SJCRH30 (cell line): ENCODE results near the gene PGM3. TPM values are rescaled to one million over a fixed set of nuclear protein-coding genes. Genes with fewer than 3 reads are reported as not detected.

Source experiments
- DNase-seq, 2 experiments: peaks; one replicate each; pipeline ENCODE4 v3.0.0-alpha.2; 2015 to 2020
- H3K27ac ChIP-seq: fragments of 250-450 bp; sonication (Bioruptor Pico); 2 replicates; pipeline ENCODE4 v1.5.1; 2020; ENCODE audit warnings: mild to moderate bottlenecking, moderate library complexity
- H3K27me3 ChIP-seq: fragments of 250-450 bp; sonication (Bioruptor Pico); 2 replicates; pipeline ENCODE4 v1.5.1; 2020; ENCODE audit warnings: mild to moderate bottlenecking, moderate library complexity
- H3K36me3 ChIP-seq: fragments of 250-450 bp; sonication (Bioruptor Pico); 2 replicates; pipeline ENCODE4 v1.5.1; 2020; ENCODE audit warnings: mild to moderate bottlenecking, moderate library complexity
- H3K4me1 ChIP-seq: fragments of 250-450 bp; sonication (Bioruptor Pico); 2 replicates; pipeline ENCODE4 v1.5.1; 2020; ENCODE audit warnings: mild to moderate bottlenecking, moderate library complexity
- H3K4me3 ChIP-seq: fragments of 250-450 bp; sonication (Bioruptor Pico); 2 replicates; pipeline ENCODE4 v1.5.1; 2020; ENCODE audit warnings: mild to moderate bottlenecking, moderate library complexity
- H3K9me3 ChIP-seq: fragments of 250-450 bp; sonication (Bioruptor Pico); replicated peaks from 2 replicates; pipeline ENCODE4 v1.5.1; 2020; ENCODE audit warnings: mild to moderate bottlenecking, moderate library complexity
- total RNA-seq: library from RNA; depleted of rRNA; stranded (reverse); fragments of >200 nt; shearing (Covaris generic); gene quantifications from 2 replicates; pipeline ENCODE4 v1.2.3, GENCODE V29; 2014

Gene PGM3
- total RNA-seq, 1 experiment from 2014 or later: 38.2 TPM

DNA sequence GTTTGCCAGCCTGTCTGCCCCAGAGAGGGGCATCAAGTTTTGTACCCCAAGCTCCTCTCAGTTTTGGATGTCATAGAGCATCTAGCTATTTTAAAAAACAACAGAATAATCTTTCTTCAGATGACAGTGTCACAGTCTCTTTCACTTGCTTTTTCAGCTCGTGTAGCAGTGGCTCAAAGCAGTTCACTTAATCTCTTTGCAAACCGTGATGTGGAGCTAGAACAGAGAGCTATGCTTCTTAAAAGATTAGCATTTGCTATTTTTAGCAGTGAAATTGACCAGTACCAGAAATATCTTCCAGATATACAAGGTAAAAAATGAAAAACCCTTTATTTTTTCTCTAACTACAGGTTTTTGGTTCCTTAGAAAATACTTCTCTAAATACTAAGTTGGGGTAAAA is 37.3 kb downstream of the PGM3 start:
- H3K4me3 ChIP-seq: no peak overlapping the region
- DNase-seq: peak in 1 of 2 experiments; percentile 5
- no peak overlapping the region for H3K27ac ChIP-seq
- no peaks in the 10 kb centered on the region for H3K27me3 ChIP-seq
- H3K9me3 ChIP-seq: no peaks in the 10 kb centered on the region
- H3K4me1 ChIP-seq: peaks cover 21% of the 10 kb centered on the region
- peaks cover 5% of the 10 kb centered on the region; the same call in 1 of the 2 replicates for H3K36me3 ChIP-seq

DNA sequence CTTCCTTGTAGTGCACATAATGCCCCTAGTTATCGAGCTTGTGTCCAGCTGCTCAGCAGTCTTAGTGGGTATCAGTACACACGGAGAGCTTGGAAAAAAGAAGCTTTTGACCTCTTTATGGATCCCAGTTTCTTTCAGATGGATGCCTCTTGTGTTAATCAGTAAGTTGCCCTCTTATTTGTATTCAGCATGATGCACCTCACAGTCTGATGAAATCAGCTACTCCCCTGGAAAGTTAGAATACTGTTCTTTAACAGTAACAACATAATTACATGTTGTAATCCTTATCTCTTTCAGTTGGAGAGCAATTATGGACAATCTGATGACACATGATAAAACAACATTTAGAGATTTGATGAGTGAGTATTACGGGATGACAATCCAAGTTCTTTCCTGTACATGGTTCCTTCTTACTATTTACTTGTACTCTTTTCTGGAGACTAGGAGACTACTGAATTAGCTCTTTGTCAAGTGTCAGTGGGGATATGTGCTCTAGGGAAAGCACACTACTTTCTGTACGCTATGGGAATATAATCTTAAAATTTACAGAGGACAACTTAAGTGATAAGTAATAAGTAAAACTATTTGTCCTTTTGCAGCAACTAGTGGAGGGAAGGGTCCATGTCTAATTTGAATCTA is 39.1 kb downstream of the PGM3 start:
- no peak for DNase-seq
- Histone ChIP-seq H3K36me3 (peaks cover 3% of the 10 kb centered on the region; the same call in 1 of the 2 replicates), H3K27ac (no peak overlapping the region), H3K4me3 (no peak overlapping the region), H3K27me3 (no peaks in the 10 kb centered on the region), H3K4me1 (peaks cover 6% of the 10 kb centered on the region; the same call in 1 of the 2 replicates), H3K9me3 (no peaks in the 10 kb centered on the region)

DNA sequence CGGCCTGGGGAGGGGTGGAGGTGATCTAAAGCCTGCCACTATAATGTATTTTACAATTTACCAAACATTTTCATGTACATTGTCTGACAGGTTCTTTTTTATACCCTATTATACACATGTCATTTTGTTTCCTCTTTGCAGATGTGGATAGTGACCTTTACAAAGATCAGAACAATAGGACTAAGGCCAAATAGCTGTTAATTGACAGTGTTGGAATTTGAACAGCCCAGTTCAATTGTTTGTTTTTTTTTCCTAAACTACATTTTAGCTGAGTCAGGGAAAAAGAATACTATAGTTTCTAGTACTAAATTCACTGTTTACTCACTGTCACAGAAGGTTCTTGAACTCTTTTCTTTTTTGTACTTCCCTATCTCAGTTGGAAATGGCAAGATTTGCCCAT is 40.2 kb downstream of the PGM3 start:
- no peak for DNase-seq
- H3K27ac ChIP-seq: no peak overlapping the region
- H3K4me3 ChIP-seq: no peak overlapping the region
- no peaks in the 10 kb centered on the region for H3K9me3 ChIP-seq
- no peaks in the 10 kb centered on the region for H3K36me3 ChIP-seq
- peaks cover 6% of the 10 kb centered on the region; the same call in 1 of the 2 replicates for H3K4me1 ChIP-seq
- H3K27me3 ChIP-seq: no peaks in the 10 kb centered on the region

DNA sequence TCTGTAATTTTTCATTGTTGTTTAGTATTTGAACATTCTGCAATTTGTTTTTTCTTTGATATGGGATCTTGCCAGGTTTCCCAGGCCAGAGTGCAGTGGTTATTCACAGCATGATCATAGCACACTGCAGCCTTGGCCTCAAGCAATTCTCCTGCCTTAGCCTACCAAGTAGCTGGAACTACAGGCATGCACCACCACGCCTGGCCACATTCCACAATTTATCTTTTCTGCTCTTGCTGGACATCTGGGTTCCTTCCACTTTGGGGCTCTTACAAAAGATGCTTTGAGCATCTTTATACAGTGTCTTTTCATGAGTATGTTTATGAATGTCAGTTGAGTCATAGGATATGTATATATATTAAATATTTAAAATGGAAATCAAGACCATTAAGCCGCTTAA is 42.0 kb downstream of the PGM3 start:
- no peak overlapping the region for H3K4me3 ChIP-seq
- H3K9me3 ChIP-seq: no peaks in the 10 kb centered on the region
- H3K27me3 ChIP-seq: no peaks in the 10 kb centered on the region
- no peak for DNase-seq
- no peak overlapping the region for H3K27ac ChIP-seq
- no peaks in the 10 kb centered on the region for H3K36me3 ChIP-seq
- 0 out of 2 replicates have a peak, but pooled peaks cover under 1% of the 10 kb centered on the region for H3K4me1 ChIP-seq

DNA sequence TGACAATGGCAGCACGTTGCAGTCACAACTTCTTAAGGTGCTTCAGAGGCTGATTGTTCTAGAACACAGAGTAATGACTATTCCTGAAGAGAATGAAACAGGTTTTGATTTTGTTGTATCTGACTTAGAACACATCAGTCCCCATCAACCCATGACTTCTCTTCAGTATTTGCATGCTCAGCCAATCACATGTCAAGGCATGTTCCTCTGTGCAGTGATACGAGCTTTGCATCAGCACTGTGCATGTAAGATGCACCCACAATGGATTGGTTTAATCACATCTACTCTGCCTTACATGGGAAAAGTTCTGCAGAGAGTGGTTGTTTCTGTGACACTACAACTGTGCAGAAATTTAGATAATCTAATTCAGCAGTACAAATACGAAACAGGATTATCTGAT is 54.3 kb downstream of the PGM3 start:
- Histone ChIP-seq H3K4me3 (no peak overlapping the region), H3K4me1 (no peaks in the 10 kb centered on the region), H3K27ac (no peak overlapping the region), H3K27me3 (no peaks in the 10 kb centered on the region), H3K9me3 (no peaks in the 10 kb centered on the region), H3K36me3 (no peaks in the 10 kb centered on the region; the same call in 1 of the 2 replicates)
- no peak for DNase-seq

DNA sequence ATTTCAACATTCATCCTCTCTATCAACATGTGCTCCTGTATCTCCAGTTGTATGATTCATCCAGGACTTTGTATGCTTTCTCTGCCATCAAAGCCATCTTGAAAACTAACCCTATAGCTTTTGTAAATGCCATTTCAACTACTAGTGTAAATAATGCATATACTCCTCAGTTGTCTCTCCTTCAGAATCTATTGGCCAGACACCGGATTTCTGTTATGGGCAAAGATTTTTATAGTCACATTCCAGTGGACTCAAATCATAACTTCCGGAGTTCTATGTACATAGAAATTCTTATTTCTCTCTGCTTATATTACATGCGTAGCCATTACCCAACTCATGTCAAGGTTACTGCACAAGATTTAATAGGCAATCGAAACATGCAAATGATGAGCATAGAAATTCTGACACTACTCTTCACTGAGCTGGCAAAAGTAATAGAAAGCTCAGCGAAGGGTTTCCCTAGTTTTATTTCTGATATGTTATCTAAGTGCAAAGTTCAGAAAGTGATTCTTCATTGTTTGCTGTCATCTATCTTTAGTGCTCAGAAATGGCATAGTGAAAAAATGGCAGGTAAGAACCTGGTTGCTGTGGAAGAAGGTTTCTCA is 54.8 kb downstream of the PGM3 start:
- Histone ChIP-seq H3K4me1 (no peaks in the 10 kb centered on the region), H3K27me3 (no peaks in the 10 kb centered on the region), H3K27ac (no peak overlapping the region), H3K4me3 (no peak overlapping the region), H3K9me3 (no peaks in the 10 kb centered on the region), H3K36me3 (no peaks in the 10 kb centered on the region; the same call in 1 of the 2 replicates)
- no peak for DNase-seq

DNA sequence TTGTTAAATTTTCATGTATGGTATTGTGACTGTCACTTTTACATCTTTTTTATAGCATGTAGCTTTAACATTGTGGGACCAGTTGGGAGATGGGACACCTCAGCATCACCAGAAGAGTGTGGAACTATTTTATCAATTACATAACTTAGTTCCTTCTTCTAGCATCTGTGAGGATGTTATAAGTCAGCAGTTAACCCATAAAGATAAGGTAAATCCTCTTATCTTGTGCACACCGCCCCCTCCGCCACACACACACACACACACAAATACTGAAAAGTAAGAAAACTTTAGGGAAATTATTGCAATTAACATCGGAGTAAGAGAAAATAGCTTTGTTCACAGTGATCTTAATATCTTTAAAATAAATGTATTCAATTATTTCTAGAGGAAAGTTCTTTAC is 60.9 kb downstream of the PGM3 start:
- no peak overlapping the region for H3K4me3 ChIP-seq
- no peaks in the 10 kb centered on the region for H3K27me3 ChIP-seq
- H3K4me1 ChIP-seq: no peaks in the 10 kb centered on the region; the same call in 1 of the 2 replicates
- no peak overlapping the region for H3K27ac ChIP-seq
- H3K36me3 ChIP-seq: no peaks in the 10 kb centered on the region; the same call in 1 of the 2 replicates
- H3K9me3 ChIP-seq: no peaks in the 10 kb centered on the region
- no peak for DNase-seq

DNA sequence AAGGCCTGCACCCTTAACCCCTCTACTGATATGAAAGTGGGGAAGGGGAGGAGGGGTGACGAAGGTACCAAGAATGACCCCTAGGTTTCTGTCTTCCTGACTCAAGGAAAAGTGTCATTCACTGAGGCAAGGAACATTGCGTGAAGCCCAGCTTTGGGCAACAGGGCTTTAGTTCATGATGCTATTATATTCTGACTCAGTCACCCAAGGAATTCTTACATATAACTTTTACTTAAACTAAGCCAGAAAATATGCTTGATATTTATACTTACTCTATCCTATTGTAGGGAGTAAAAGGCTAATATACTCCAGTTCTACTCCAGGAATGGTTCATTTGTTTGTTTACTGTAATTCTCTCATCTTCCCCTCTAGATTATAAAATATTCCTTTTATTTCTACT is 65.1 kb downstream of the PGM3 start:
- no peaks in the 10 kb centered on the region for H3K27me3 ChIP-seq
- H3K36me3 ChIP-seq: no peaks in the 10 kb centered on the region; the same call in none of the 2 replicates
- no peaks in the 10 kb centered on the region for H3K9me3 ChIP-seq
- no peak for DNase-seq
- no peak overlapping the region for H3K4me3 ChIP-seq
- no peak overlapping the region for H3K27ac ChIP-seq
- no peaks in the 10 kb centered on the region; the same call in 1 of the 2 replicates for H3K4me1 ChIP-seq

DNA sequence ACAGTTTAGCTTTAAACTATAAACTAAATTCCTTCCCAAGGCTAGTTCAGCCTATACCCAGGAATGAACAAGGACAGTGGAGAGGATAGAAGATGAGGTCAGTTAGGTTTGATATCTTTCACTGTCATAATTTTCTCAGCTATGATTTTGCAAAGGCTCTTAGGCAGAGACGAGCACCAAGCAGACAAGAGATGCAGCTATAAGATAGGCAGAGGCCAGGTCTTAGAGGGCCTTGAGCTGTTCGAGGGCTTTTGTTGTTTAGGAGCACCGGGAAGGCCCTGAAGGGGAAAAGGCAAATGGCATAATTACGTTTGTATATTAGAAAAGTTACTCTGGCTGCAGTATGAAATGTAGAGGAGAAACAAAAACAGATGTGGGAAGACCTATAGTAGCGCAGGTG is 65.8 kb downstream of the PGM3 start:
- no peak for DNase-seq
- no peak overlapping the region for H3K27ac ChIP-seq
- no peaks in the 10 kb centered on the region for H3K9me3 ChIP-seq
- no peaks in the 10 kb centered on the region; the same call in 1 of the 2 replicates for H3K4me1 ChIP-seq
- H3K27me3 ChIP-seq: no peaks in the 10 kb centered on the region
- no peak overlapping the region for H3K4me3 ChIP-seq
- H3K36me3 ChIP-seq: no peaks in the 10 kb centered on the region; the same call in none of the 2 replicates

DNA sequence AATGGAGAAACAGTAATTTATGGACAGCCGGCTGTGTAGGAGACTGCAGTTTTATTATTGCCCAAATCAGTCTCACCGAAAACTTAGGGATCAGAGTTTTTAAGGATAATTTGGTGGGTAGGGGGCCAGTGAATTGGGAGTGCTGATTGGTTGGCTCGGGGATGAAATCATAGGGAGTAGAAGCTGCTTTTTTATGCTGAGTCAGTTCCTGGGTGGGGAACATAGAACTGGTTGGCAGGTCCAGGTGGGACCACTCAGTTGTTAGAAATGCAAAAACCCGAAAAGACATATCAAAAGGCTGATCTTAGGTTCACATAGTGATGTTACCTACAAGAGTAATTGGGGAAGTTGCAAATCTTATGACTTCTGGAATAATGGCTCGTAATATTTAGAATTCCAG is 66.3 kb downstream of the PGM3 start:
- Histone ChIP-seq H3K9me3 (no peaks in the 10 kb centered on the region), H3K36me3 (no peaks in the 10 kb centered on the region; the same call in none of the 2 replicates), H3K4me3 (no peak overlapping the region), H3K27ac (no peak overlapping the region), H3K27me3 (no peaks in the 10 kb centered on the region), H3K4me1 (no peaks in the 10 kb centered on the region; the same call in 1 of the 2 replicates)
- DNase-seq: no peak

DNA sequence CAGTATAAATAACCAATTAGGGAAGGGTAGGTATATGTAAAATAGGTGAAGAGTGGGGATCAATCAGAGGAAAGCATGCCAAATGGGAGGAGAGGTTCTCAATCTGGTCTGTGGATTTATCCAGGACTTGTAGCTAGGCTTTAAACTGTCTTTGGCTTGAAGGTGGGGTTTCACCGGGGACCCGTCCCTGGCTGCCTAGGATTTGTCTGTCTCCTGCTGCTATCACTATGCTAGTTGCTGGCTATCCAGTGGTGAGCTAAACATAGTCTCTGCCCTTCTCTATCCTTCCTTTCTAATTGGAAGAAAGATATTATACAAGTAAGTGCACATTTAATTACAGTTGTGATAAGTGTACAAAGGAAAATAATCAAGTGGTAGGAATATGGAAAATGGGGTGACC is 66.8 kb downstream of the PGM3 start:
- Histone ChIP-seq H3K27me3 (no peaks in the 10 kb centered on the region), H3K27ac (no peak overlapping the region), H3K9me3 (no peaks in the 10 kb centered on the region), H3K36me3 (no peaks in the 10 kb centered on the region; the same call in none of the 2 replicates), H3K4me1 (no peaks in the 10 kb centered on the region; the same call in 1 of the 2 replicates), H3K4me3 (no peak overlapping the region)
- DNase-seq: no peak

DNA sequence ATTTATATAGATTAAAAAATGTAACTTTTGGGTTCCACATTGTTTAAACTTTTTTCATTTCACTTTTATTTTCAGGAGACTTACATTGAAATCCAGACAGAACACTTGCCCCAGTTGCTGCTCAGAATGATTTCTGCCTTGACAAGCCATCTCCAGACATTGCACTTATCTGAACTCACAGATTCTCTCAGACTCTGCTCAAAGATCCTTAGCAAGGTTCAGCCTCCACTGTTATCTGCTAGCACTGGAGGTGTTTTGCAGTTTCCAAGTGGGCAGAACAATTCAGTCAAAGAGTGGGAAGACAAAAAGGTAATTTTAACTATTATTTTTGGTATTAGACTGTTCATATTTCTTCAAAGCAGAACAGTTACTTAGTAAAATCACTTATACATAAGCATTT is 67.6 kb downstream of the PGM3 start:
- Histone ChIP-seq H3K27me3 (no peaks in the 10 kb centered on the region), H3K27ac (no peak overlapping the region), H3K4me1 (no peaks in the 10 kb centered on the region), H3K4me3 (no peak overlapping the region), H3K9me3 (no peaks in the 10 kb centered on the region), H3K36me3 (no peaks in the 10 kb centered on the region; the same call in none of the 2 replicates)
- DNase-seq: no peak

DNA sequence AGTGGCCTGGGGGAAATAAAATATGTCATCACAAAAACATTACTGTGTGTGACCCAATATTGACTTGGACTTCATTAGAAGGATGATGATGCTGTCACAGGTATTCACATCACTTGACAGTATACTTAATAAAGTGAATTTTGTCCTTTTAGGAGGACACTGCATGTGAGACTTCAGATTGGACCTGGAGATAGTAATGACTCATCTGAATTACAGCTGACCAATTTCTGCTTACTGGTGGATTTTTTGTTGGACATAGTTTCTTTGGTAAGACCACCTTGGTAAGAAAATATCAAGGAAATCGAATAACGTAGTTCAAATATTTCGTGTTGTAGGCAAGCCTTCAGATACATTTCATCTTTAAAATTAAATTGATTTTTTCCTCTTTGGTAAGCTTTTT is 68.5 kb downstream of the PGM3 start:
- no peak for DNase-seq
- Histone ChIP-seq H3K27me3 (no peaks in the 10 kb centered on the region), H3K27ac (no peak overlapping the region), H3K4me1 (no peaks in the 10 kb centered on the region), H3K4me3 (no peak overlapping the region), H3K9me3 (no peaks in the 10 kb centered on the region), H3K36me3 (no peaks in the 10 kb centered on the region; the same call in none of the 2 replicates)

DNA sequence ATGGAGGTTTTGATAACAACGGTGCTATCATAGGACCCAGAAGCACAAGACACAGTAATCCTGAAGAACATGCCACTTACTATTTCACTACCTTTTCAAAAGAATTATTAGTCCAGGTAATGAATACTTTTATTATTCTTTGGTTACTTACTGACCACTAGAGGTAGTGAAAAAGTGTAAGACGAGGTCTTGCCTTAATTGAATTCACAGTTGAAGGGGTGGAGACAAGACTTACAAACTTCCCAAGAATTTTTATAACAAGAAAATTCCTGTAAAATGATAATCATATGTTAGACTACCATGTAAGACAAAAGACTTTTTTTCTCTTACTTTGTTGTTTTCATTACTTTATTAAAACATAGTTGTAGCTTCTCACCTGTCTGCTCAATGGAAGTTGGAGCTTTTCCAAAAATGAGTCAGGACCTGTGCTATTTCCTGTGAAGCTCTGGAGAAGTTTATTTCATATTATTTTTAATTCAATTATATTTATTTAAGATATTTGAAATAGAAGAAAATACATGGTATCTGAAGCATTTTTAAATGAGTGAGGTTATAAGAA is 73.2 kb downstream of the PGM3 start:
- H3K4me3 ChIP-seq: no peak overlapping the region
- DNase-seq: no peak

DNA sequence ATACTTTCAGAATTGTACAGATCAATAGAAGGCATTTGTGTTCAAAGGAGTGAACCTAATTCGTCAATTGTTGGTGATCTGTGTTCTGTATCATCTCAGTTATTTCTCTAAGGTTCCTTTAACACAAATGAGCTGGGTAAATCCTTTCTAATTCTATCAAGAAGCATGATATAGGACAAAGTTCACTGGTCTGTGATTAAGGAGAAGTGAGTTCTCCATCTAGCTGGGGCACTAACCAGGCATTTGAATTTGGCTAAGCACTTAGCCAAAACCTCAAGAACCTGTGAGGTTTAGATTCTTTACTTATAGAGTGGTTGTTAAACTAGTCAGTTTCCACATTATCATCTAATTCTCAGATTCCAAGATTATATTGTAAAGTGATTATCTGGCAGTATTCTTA is 75.3 kb downstream of the PGM3 start:
- H3K9me3 ChIP-seq: no peaks in the 10 kb centered on the region
- H3K27ac ChIP-seq: no peak overlapping the region
- no peak overlapping the region for H3K4me3 ChIP-seq
- H3K4me1 ChIP-seq: 0 out of 2 replicates have a peak, but pooled peaks cover 7% of the 10 kb centered on the region
- DNase-seq: no peak
- no peaks in the 10 kb centered on the region; the same call in 1 of the 2 replicates for H3K36me3 ChIP-seq
- H3K27me3 ChIP-seq: no peaks in the 10 kb centered on the region

More for the DNA sequence above, 73.2 kb downstream of the PGM3 start:
- Histone ChIP-seq H3K9me3 (no peaks in the 10 kb centered on the region), H3K27ac (no peak overlapping the region), H3K27me3 (no peaks in the 10 kb centered on the region), H3K36me3 (no peaks in the 10 kb centered on the region; the same call in 1 of the 2 replicates), H3K4me1 (no peaks in the 10 kb centered on the region)
